NCI-H2107 treated with DMSO at 0.1 percent for 48 hours (cell line): Measurements from ENCODE around the gene TCP11X2.
A peak's percentile ranks its signal among the peaks of the same experiment; 100 is the strongest.
"Not testable (repeated sequence)": the region's sequence is repeated elsewhere in the genome, so short reads cannot be mapped to it uniquely, and the experiment has no call there.

Experiments used
- DNase-seq: peaks from one replicate; lab custom pipeline; 2025; ENCODE audit not compliant: unreplicated experiment; lab: John Stamatoyannopoulos, UW

The TCP11X2 gene

GRCh38 chrX:102471762-102472220 is at the start of gene TCP11X2:
Gene TCP11X2 (minus strand): TSS chrX:102471812.
- not testable (repeated sequence) for DNase-seq

GRCh38 chrX:102517326-102517725 is 45.7 kb upstream of the TCP11X2 start:
- no peak for DNase-seq

DNA sequence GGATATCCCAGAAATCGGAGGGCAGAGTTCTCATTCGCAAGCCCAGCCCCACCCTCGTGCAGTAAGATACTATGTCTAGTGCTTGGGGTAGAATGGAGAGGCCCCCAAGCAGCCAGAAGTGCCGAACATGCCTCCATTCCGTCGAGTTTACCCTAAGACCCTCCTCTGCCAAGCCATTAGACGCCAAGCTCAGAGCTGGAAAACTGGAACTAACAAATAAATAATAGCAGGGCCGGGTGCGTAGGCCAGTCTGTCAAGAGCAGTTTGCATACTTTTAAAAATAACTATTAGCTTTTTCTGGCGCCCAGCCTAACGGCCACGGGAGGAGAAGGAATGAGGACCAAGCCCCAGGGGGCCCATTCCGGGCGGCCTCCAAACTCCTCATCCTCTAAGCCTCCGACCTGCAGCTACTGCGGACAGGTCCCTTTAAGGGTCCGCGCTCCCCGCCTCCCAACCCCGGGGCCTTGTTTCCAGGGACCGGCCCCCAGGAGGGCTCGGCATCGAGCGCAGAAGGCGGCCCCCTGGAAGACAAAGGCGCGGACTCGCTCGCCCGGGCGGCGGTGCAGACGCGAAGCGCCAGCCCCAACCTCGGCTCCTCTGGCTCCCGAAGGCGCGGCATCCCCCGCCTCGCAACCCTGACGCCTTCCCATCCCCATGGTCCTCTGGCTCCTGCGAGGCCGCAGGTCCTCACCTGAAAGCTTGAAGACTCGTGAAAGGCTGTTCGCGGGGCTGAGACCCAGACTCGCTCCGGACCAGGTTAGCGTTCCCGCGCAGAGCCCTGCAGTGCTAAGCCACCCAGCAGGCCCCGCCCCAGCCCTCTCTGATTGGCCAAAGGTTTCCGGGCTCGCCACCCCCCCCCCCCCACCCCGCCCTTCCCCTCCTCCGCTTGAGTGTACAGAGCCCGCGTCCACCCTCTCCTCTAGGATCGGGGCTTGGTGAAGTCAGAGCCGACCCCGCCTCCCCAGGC is 44.6 kb upstream of the TCP11X2 start, which contains the start of gene TMSB15A:
TMSB15A (minus strand) TSS at position 765 of the 967 bp plus-strand sequence.
- peak; percentile 42 for DNase-seq

DNA sequence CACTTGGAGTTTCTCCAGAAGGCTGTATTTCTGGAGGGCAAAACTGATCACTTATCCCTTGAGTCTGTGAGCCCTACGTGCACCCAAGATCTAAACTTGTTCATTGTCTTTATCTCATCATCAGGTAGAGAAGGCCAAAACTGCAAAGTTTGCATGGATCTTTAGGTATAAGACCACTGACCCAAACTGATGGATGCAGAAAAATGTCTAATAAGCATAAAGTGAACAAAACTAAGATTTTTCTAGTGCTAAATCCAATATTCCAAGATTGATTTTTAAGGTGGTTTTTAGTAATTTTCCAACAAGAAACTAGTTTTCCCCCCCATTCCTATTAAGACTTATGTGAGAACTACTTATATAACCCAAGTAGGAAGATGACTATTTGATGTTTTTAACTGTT is 42.9 kb upstream of the TCP11X2 start:
- no peak for DNase-seq

- no peak for DNase-seq
These were observed 27.1 kb upstream of the TCP11X2 start for GRCh38 chrX:102498732-102499131.

GRCh38 chrX:102491766-102492165 is 20.2 kb upstream of the TCP11X2 start:
- DNase-seq: no peak

- not testable (repeated sequence) for DNase-seq
These were observed 7.2 kb upstream of the TCP11X2 start for GRCh38 chrX:102478765-102479164.

DNA sequence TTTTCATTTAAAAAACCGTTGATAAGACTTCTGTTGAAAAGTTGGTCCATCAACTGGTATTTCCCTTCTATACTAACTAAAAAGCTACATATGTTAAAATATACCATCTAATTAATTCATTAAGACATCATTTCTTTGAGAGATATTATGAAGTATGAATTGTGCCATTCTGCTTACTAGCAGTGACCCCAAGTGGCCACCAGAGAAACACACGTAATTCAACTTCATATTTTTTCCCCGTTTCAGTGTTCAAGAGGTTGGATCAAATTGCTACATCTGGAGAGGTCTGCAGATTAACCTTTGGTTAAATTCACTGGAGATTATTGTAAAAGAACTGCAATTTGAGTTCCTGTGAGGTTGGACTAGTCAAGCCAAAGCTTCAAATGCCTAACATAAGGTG is 1.4 kb downstream of the TCP11X2 start:
- DNase-seq: not testable (repeated sequence)

GRCh38 chrX:102458615-102459014 is 13.0 kb downstream of the TCP11X2 start:
- not testable (repeated sequence) for DNase-seq

- DNase-seq: not testable (repeated sequence)
These were observed 31.7 kb downstream of the TCP11X2 start, which contains the start of gene NXF2B for GRCh38 chrX:102439908-102440307. Gene NXF2B (minus strand): TSS chrX:102440008. CDS start chrX:102380036, 59,972 bp downstream.

DNA sequence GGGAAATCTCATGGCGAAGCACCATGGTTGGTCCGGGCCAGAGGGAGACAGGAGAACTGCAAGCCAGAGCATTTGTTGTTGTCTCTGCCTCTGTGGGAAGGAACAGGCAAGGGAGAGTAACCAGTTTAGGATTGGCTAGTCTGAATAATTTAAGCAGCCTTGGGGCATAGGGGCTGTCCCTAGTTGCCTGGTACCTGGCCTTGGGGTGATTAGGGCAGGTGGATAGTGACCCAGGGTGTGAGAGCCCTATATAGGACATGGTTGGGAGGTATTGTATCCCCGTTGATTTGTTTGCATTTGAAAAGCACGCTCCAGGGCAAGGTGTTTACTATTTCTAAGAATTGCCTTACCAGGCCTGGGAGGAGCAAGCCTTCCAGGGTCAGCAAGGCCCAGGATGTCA is 57.1 kb downstream of the TCP11X2 start:
- DNase-seq: not testable (repeated sequence)
